ENCODE data around the gene EFHC1. TPM values are rescaled to one million over a fixed set of nuclear protein-coding genes. Genes with fewer than 3 reads are reported as not detected.

Gene EFHC1
- total and polyA plus RNA-seq, 2 of the 13 experiments (the other 11 are each of a cell fraction or from before 2014, with no cell fraction given), result 23.4 to 29.5 TPM

DNA sequence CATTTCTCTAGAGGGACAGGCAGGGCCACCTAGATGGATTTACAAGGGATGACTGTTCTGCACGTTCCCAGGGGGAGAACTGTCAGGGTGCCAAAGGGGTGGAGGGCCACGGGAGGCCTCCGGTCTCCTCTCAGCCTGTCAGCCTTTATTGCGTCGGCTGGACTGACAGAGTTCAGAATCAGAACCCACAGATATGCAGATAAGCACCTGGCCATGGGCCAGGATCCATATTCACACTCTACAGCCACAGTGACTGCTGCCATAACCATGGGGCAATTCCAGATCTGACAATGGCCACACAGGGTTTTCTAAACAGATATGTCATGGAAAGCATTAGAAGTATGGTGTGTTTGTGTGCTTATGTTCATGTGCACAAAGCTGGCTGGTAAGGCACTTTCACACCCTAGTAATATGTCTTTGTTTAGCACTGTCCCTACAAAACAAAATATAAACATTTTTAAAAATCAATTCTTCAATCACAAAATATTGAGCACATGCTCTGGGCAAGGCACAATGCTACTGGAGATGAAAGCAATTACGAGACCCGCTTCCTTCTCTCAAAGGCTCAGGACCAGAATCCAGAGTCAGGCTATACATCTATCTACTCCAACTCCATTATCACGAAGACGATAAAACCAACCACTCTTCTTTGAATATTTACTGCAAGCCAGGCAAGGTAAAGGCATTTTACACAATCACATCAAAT, 127.7 kb downstream of the EFHC1 start (continued):
- TF ChIP-seq SOX13 (IDR thresholded peaks at IDR 0.05) (peak; percentile 44), SOX13 (CRISPR knock-in tag; conservative IDR thresholded peaks at IDR 0.05 in 1 of 2, IDR thresholded peaks at IDR 0.05 in 1 of 2) (peak in 1 of 2 experiments; percentile 69; a peak in 1 of 4 replicates), XRCC5 (optimal IDR thresholded peaks at IDR 0.05; ENCODE audit: low read length) (peak; percentile 39), KDM2A (CRISPR knock-in tag; IDR thresholded peaks at IDR 0.05; ENCODE audit: borderline replicate concordance, low read depth) (peak; percentile 59; the same call in 1 of the 2 replicates), WIZ (CRISPR knock-in tag; IDR thresholded peaks at IDR 0.05) (no peak), BRCA1 (CRISPR knock-in tag; IDR thresholded peaks at IDR 0.05) (no peak), ARID2 (CRISPR knock-in tag; IDR thresholded peaks at IDR 0.05; ENCODE audit: borderline replicate concordance) (no peak), SMYD3 (CRISPR knock-in tag; IDR thresholded peaks at IDR 0.05) (no peak), ZNF772 (CRISPR knock-in tag; IDR thresholded peaks at IDR 0.05) (0 out of 2 replicates have a peak, but pooled peaks have one; percentile 59), ZNF747 (CRISPR knock-in tag; IDR thresholded peaks at IDR 0.05; ENCODE audit: borderline replicate concordance) (no peak), MAZ (IDR thresholded peaks at IDR 0.05; ENCODE audit: borderline replicate concordance, low read depth, low read length) (no peak), MAZ (CRISPR knock-in tag; IDR thresholded peaks at IDR 0.05; ENCODE audit: low read depth) (no peak), ZNF816 (CRISPR knock-in tag; IDR thresholded peaks at IDR 0.05; ENCODE audit: borderline replicate concordance) (no peak), ATRX (CRISPR knock-in tag; IDR thresholded peaks at IDR 0.05; ENCODE audit: borderline replicate concordance) (no peak), ZNF33B (CRISPR knock-in tag; IDR thresholded peaks at IDR 0.05) (no peak), IRF2 (CRISPR knock-in tag; IDR thresholded peaks at IDR 0.05) (0 out of 2 replicates have a peak, but pooled peaks have one; percentile 70), DNMT1 (CRISPR knock-in tag; IDR thresholded peaks at IDR 0.05) (no peak), POLR2AphosphoS5 (IDR thresholded peaks at IDR 0.05; ENCODE audit: low read depth, low read length) (no peak), CHD4 (IDR thresholded peaks at IDR 0.05; ENCODE audit: borderline replicate concordance, low read length) (no peak)
- TF ChIP-seq, protein P1, sequence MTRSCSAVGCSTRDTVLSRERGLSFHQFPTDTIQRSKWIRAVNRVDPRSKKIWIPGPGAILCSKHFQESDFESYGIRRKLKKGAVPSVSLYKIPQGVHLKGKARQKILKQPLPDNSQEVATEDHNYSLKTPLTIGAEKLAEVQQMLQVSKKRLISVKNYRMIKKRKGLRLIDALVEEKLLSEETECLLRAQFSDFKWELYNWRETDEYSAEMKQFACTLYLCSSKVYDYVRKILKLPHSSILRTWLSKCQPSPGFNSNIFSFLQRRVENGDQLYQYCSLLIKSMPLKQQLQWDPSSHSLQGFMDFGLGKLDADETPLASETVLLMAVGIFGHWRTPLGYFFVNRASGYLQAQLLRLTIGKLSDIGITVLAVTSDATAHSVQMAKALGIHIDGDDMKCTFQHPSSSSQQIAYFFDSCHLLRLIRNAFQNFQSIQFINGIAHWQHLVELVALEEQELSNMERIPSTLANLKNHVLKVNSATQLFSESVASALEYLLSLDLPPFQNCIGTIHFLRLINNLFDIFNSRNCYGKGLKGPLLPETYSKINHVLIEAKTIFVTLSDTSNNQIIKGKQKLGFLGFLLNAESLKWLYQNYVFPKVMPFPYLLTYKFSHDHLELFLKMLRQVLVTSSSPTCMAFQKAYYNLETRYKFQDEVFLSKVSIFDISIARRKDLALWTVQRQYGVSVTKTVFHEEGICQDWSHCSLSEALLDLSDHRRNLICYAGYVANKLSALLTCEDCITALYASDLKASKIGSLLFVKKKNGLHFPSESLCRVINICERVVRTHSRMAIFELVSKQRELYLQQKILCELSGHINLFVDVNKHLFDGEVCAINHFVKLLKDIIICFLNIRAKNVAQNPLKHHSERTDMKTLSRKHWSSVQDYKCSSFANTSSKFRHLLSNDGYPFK (CRISPR knock-in tag; IDR thresholded peaks at IDR 0.05; ENCODE audit: borderline replicate concordance), result no peak
- TF ChIP-seq, protein P2, sequence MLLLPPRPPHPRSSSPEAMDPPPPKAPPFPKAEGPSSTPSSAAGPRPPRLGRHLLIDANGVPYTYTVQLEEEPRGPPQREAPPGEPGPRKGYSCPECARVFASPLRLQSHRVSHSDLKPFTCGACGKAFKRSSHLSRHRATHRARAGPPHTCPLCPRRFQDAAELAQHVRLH (CRISPR knock-in tag; IDR thresholded peaks at IDR 0.05; ENCODE audit: borderline replicate concordance, low read depth), result peak; percentile 52; the same call in 1 of the 2 replicates
- TF ChIP-seq, protein P3, sequence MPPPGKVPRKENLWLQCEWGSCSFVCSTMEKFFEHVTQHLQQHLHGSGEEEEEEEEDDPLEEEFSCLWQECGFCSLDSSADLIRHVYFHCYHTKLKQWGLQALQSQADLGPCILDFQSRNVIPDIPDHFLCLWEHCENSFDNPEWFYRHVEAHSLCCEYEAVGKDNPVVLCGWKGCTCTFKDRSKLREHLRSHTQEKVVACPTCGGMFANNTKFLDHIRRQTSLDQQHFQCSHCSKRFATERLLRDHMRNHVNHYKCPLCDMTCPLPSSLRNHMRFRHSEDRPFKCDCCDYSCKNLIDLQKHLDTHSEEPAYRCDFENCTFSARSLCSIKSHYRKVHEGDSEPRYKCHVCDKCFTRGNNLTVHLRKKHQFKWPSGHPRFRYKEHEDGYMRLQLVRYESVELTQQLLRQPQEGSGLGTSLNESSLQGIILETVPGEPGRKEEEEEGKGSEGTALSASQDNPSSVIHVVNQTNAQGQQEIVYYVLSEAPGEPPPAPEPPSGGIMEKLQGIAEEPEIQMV (CRISPR knock-in tag; IDR thresholded peaks at IDR 0.05; ENCODE audit: low read depth), result no peak
- TF ChIP-seq, protein P4, sequence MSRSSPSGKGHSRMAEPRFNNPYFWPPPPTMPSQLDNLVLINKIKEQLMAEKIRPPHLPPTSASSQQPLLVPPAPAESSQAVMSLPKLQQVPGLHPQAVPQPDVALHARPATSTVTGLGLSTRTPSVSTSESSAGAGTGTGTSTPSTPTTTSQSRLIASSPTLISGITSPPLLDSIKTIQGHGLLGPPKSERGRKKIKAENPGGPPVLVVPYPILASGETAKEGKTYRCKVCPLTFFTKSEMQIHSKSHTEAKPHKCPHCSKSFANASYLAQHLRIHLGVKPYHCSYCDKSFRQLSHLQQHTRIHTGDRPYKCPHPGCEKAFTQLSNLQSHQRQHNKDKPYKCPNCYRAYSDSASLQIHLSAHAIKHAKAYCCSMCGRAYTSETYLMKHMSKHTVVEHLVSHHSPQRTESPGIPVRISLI (CRISPR knock-in tag; IDR thresholded peaks at IDR 0.05; ENCODE audit: borderline replicate concordance), result no peak; the same call in 1 of the 2 replicates
- TF ChIP-seq, protein P5, sequence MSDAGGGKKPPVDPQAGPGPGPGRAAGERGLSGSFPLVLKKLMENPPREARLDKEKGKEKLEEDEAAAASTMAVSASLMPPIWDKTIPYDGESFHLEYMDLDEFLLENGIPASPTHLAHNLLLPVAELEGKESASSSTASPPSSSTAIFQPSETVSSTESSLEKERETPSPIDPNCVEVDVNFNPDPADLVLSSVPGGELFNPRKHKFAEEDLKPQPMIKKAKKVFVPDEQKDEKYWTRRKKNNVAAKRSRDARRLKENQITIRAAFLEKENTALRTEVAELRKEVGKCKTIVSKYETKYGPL (CRISPR knock-in tag; IDR thresholded peaks at IDR 0.05), result no peak
